PC-3 (cell line): ENCODE results near the gene LHFPL6.

ENCODE experiments used
- CTCF ChIP-seq: fragments of 300-600 bp; sonication (generic); conservative IDR thresholded peaks from 2 replicates; pipeline ENCODE4 v1.5.1; 2017; ENCODE audit warnings: antibody characterized with exemption, low read depth, mild to moderate bottlenecking, low read length
- EZH2 ChIP-seq: fragments of 300-600 bp; sonication (generic); IDR thresholded peaks from one replicate; pipeline ENCODE4 v1.6.1; 2017; ENCODE audit warnings: antibody characterized with exemption, mild to moderate bottlenecking, low read length; ENCODE audit not compliant: unreplicated experiment
- EZH2phosphoT487 ChIP-seq: fragments of 300-600 bp; sonication (generic); IDR thresholded peaks from 2 replicates; pipeline ENCODE4 v1.6.1; 2018; ENCODE audit warnings: mild to moderate bottlenecking, antibody characterized with exemption, low read length, borderline replicate concordance

GRCh38 chr13:39483326-39483725, 119.7 kb downstream of the LHFPL6 start:
- TF ChIP-seq EZH2 (no peak), CTCF (no peak), EZH2phosphoT487 (no peak)
